Inflammatory macrophage treated with lipopolysaccharide for 4 hours (primary cell): ENCODE data around the gene KRT39.

Source experiments
- DNase-seq: peaks from one replicate; pipeline ENCODE4 v3.0.0-alpha.2; 2020

KRT39 gene

DNA sequence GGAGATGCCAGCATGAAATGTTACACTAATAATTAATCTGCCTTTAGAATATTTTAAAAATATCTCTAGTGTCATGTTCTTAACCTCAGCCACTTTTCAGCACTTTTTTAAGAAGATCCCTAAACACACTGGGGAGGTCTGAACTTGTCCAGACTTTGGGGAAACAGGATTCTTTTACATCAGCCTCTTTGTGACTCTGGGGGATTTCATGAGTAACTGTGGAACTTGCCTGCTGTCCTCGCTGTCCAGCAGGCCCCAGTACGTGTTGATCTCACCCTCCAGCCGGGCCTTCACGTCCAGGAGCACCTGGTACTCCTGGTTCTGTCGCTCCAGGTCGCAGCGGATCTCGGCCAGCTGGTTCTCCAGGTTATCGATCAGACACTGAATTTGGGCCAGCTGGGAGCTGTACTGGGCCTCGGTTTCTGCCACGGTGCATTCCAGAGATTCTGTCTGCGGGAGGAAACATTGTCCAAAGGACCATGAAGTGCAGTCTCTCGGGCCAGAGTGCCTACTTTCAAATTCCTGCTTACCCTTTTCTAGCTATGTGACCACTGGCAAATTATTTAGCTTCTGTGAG is 11.9 kb upstream of the KRT39 start:
- no peak for DNase-seq

DNA sequence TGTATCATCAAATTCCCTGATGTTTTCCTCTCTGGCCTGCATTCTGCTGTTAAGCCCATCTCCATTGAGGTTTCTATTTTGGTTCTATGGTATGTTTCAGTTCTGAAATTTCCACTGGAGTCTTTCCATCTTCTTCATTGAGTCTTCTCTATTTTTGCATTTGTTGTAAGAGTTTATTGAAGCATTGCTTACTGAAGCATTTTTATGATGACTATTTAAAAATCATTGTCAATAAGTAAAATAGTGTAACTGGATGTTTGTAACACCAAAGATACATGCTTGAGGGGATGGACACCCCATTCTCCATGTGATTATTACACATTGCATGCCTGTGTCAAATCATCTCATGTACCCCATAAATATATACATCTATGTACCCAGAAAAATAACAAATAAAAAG is 8.8 kb upstream of the KRT39 start:
- DNase-seq, result no peak

GRCh38 chr17:40974366-40974765 is 7.6 kb upstream of the KRT39 start:
- no peak for DNase-seq

- no peak for DNase-seq
These were observed 834 bp upstream of the KRT39 start for GRCh38 chr17:40967582-40967981.

- DNase-seq, result peak; percentile 28
These were observed 2.9 kb downstream of the KRT39 start for GRCh38 chr17:40963838-40964237.

DNA sequence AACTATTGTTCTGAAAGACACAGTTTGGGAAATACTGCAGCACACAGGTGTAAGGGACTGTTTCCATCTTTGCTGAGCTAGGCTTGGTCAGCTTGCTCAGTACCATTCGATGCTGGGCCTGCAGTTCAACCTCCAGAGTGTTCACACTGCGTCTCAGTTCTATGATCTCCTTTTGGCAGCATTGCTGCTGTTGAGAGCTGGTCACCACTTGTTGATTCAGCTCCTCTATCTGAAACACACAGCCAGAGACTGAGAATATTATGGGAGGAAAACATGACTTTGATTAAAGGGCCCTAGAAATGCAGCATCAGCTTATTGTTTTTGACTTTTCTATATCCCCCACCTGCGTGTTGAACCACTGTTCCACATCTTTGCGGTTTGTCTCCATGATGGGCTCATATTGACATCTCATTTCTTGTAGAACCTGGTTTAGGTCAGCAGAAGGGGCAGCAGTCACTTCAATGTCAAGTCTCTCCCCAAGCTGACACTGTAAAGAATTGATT is 4.6 kb downstream of the KRT39 start:
- no peak for DNase-seq

DNA sequence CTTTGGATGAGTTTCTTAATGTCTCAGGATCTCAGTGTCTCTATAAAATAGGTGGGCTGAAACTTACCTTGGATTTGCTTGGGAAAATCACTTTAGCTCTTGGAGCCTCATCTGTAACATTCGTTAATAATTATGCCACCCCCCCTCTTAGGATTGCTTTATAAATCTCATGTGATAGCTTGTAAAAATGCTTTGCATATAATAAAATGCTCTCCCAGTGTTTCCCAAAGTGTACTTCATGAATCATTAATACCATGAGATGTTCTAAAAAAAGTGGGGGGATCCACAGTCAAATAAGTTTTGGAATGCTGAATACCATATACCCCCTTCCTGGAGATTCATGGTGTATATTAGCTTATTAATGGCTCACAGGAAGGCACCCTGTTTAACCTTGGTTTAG is 5.2 kb downstream of the KRT39 start:
- no peak for DNase-seq

- no peak for DNase-seq
These were observed 6.6 kb downstream of the KRT39 start for GRCh38 chr17:40960144-40960543.

- DNase-seq, result no peak
These were observed 8.4 kb downstream of the KRT39 start for GRCh38 chr17:40958086-40958953.

GRCh38 chr17:40956401-40957254 is 10.1 kb downstream of the KRT39 start:
- DNase-seq, result peak; percentile 72

- peak; percentile 90 for DNase-seq
These were observed 12.9 kb downstream of the KRT39 start for GRCh38 chr17:40953881-40954280.

- DNase-seq, result peak; percentile 92
These were observed 14.1 kb downstream of the KRT39 start for GRCh38 chr17:40952661-40953060.

GRCh38 chr17:40952154-40952553 is 14.6 kb downstream of the KRT39 start:
- no peak for DNase-seq

GRCh38 chr17:40951011-40951622 is 15.6 kb downstream of the KRT39 start:
- DNase-seq, result no peak

GRCh38 chr17:40950176-40950575 is 16.6 kb downstream of the KRT39 start:
- no peak for DNase-seq

DNA sequence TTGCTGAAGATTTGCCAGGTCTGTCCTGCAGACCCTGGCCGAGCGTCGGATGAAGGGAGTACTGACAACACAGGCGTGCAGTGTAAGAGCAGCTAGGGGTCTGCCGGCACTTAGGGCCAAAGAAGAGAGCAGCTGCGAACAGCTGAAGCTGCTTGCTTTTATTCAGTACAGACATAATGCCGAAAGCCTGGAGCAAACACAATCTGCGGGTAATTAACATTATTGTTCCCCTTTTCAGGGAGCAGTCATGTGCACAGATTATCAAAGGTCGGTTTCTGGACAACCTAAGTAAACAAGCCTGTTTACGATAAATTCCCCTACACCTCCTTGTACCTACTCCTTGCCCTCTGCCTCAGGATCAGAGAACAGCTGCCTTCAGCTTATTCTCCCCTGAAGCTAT is 17.3 kb downstream of the KRT39 start:
- DNase-seq, result no peak

GRCh38 chr17:40947929-40948328 is 18.8 kb downstream of the KRT39 start:
- DNase-seq, result no peak

DNA sequence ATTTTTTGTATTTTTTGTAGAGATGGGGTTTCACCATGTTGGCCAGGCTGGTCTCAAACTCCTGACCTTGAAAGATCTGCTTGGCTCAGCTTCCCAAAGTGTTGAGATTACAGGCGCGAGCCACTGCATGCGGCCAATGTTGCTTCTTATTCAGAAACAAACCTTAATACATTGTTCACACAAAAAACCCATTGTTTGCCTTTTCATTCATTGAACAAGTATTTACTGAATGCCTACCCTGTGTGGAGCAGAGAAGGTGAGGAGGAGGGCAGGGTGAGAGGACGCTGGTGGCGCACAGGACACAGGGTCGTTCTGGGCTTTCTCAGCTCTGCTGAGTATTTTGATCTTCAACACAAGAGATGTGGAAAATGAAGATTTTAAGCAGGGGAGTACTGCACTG is 21.3 kb downstream of the KRT39 start:
- DNase-seq, result no peak

- DNase-seq, result no peak
These were observed 22.2 kb downstream of the KRT39 start for GRCh38 chr17:40944531-40944930.

DNA sequence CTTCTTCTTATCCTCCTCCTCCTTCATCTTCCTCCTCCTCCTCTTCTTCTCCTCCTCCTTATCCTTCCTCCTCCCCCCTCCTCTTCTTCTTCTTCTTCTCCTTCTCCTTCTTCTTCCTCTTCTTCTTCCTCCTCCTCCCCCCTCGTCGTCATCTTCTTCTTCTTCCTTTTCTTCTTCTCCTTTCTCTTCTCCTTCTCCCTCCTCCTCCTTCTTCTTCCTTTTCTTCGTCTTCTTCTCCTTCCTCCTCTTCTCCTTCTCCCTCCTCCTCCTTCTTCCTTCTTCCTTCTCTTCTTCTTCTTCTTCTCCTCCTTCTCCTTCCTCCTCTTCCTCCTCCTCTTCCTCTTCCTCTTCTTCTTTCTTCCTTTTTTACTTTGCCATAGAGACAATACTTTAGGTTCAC is 24.2 kb downstream of the KRT39 start:
- DNase-seq, result no peak

DNA sequence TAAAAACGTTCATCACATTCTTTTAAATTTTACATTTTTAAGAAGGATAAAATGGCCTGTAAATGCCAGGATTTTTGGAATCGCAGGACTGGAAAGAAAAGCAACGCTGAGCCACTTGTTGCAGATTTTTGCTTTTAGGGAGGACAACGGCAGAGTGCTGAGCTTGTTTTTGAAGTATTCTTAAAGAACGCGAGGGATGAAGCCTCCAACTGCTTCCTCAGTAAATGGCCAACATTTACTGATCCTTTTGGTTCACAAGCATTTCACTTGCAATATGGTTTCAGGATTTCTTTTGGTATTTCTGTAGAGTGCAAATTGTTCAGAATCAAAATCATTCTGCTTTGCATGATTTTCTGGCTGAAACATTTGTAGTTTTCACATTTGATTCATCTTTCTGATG is 26.5 kb downstream of the KRT39 start:
- DNase-seq, result no peak

DNA sequence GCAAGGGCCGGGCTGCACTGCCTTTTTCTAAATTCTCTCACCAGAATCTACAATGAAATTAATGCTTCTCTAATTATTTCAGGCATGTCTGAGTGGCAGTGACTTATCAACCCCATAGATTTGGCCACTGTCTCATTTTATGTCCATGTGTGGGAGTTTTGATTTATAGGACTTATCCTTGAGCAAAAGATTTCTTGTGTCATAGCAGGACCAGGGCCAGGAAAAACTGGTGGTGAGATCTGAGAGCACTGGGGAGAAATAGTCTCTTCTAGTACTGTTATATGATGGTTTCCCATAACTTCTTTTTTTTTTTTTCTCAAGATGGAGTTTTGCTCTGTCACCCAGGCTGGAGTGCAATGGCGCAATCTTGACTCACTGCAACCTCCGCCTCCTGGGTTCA is 27.8 kb downstream of the KRT39 start:
- DNase-seq, result no peak

DNA sequence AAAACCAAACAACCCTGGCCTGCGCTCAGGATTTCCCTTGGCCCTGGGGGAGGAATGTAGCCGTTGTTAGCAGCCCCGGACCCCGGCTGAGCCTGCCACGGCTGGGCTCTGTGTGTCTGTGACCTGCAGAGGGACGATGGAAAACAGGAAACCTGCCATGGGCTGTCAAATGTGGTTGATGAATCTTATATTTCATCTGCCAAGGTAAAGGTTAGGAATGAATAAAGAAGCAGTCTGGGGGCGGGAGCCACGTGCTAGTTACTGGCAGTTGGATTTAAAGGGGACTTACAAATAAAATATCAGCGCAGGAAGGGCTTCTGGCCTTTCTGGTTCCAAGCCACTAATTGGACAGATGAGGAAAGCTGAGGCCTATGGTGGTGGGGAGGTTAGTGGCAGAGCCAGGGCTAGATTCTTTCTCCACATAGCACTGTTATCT is 29.3 kb downstream of the KRT39 start, which contains the start of gene KRT23:
Gene KRT23, minus strand, starts transcription at position 263 of the 436 bp plus-strand sequence. CDS start 1,043 bp downstream, outside the sequence.
- DNase-seq, result no peak
